SK-N-MC (cell line): ENCODE data around the gene MPHOSPH9.
"Not testable (repeated sequence)": the region's sequence is repeated elsewhere in the genome, so short reads cannot be mapped to it uniquely, and the experiment has no call there.

Experiments used
- DNase-seq: peaks from one replicate; pipeline ENCODE4 v3.0.0-alpha.2; 2011; ENCODE audit warnings: low read depth, low spot score
- H3K27ac ChIP-seq: fragments of 200-600 bp; sonication (generic); 2 replicates; pipeline ENCODE4 v1.5.1; 2016; ENCODE audit warnings: mixed run types
- H3K36me3 ChIP-seq: fragments of 200-600 bp; sonication (generic); 2 replicates; pipeline ENCODE4 v1.6.1; 2017; ENCODE audit warnings: antibody characterized with exemption, low read length, mixed read lengths; ENCODE audit not compliant: insufficient read depth
- H3K4me3 ChIP-seq: fragments of 200-600 bp; sonication (generic); 2 replicates; pipeline ENCODE4 v1.5.1; 2016
- H3K9ac ChIP-seq: fragments of 200-600 bp; sonication (generic); 2 replicates; pipeline ENCODE4 v1.8.0; 2017; ENCODE audit warnings: mixed run types, mixed read lengths; ENCODE audit not compliant: insufficient read length
- H3K9me3 ChIP-seq: fragments of 200-600 bp; sonication (generic); 2 replicates; pipeline ENCODE4 v1.6.1; 2017; ENCODE audit warnings: low read depth, mild to moderate bottlenecking, antibody characterized with exemption, low read length, moderate library complexity, mixed read lengths
- EZH2 ChIP-seq: fragments of 200-600 bp; sonication (generic); IDR thresholded peaks from one replicate; pipeline ENCODE4 v1.6.1; 2017; ENCODE audit warnings: antibody characterized with exemption
- FOXP2 ChIP-seq: optimal IDR thresholded peaks from 2 replicates; pipeline ENCODE3; 2011; ENCODE audit warnings: mild to moderate bottlenecking, moderate library complexity; ENCODE audit not compliant: insufficient read depth; ENCODE audit errors: extremely low read length, control extremely low read depth
- POLR2AphosphoS5 ChIP-seq: IDR thresholded peaks from 2 replicates; pipeline ENCODE4 v1.6.1; 2012; ENCODE audit warnings: mild to moderate bottlenecking, low read depth, low read length, borderline replicate concordance

MPHOSPH9 gene

GRCh38 chr12:123263196-123263817 is 30.4 kb upstream of the MPHOSPH9 start:
- peaks cover 38% of the 10 kb centered on the region for H3K36me3 ChIP-seq
- no peak for TF ChIP-seq EZH2

GRCh38 chr12:123261196-123261595 is 28.3 kb upstream of the MPHOSPH9 start:
- Histone ChIP-seq H3K36me3 (peaks cover 50% of the 10 kb centered on the region), H3K27ac (no peak overlapping the region), H3K9ac (no peak overlapping the region), H3K9me3 (no peaks in the 10 kb centered on the region), H3K4me3 (no peak overlapping the region)
- DNase-seq = no peak
- TF ChIP-seq FOXP2 (no peak), POLR2AphosphoS5 (no peak), EZH2 (no peak)

More at GRCh38 chr12:123263196-123263817, 30.4 kb upstream of the MPHOSPH9 start:
- Histone ChIP-seq H3K9ac (no peak overlapping the region), H3K4me3 (no peak overlapping the region), H3K27ac (no peak overlapping the region), H3K9me3 (no peaks in the 10 kb centered on the region)
- DNase-seq = no peak

GRCh38 chr12:123260081-123260480 is 27.1 kb upstream of the MPHOSPH9 start:
- Histone ChIP-seq H3K9ac (no peak overlapping the region), H3K36me3 (peaks cover 58% of the 10 kb centered on the region), H3K9me3 (no peaks in the 10 kb centered on the region), H3K4me3 (no peak overlapping the region), H3K27ac (no peak overlapping the region)
- DNase-seq = no peak
- TF ChIP-seq POLR2AphosphoS5 (no peak), EZH2 (no peak), FOXP2 (no peak)

GRCh38 chr12:123258593-123258992 is 25.7 kb upstream of the MPHOSPH9 start:
- H3K36me3 ChIP-seq = peaks cover 71% of the 10 kb centered on the region
- TF ChIP-seq FOXP2 (no peak), EZH2 (no peak), POLR2AphosphoS5 (no peak)
- no peak for DNase-seq
- H3K9me3 ChIP-seq = no peaks in the 10 kb centered on the region
- no peak overlapping the region for H3K9ac ChIP-seq
- H3K27ac ChIP-seq = no peak overlapping the region
- no peak overlapping the region for H3K4me3 ChIP-seq

GRCh38 chr12:123254853-123255446 is 22.0 kb upstream of the MPHOSPH9 start:
- Histone ChIP-seq H3K27ac (no peak overlapping the region), H3K9ac (no peak overlapping the region), H3K9me3 (no peaks in the 10 kb centered on the region), H3K4me3 (no peak overlapping the region), H3K36me3 (peaks cover 52% of the 10 kb centered on the region)
- TF ChIP-seq FOXP2 = no peak
- no peak for TF ChIP-seq POLR2AphosphoS5
- no peak for TF ChIP-seq EZH2
- DNase-seq = no peak

- H3K27ac ChIP-seq = no peak overlapping the region
These were observed 20.9 kb upstream of the MPHOSPH9 start for GRCh38 chr12:123253641-123254459.

GRCh38 chr12:123252365-123252764 is 19.4 kb upstream of the MPHOSPH9 start:
- not testable (repeated sequence) for H3K27ac ChIP-seq, DNase-seq, H3K9me3 ChIP-seq, H3K4me3 ChIP-seq, H3K9ac ChIP-seq
- H3K36me3 ChIP-seq = peaks cover 43% of the 10 kb centered on the region

More at GRCh38 chr12:123253641-123254459, 20.9 kb upstream of the MPHOSPH9 start:
- Histone ChIP-seq H3K36me3 (peaks cover 45% of the 10 kb centered on the region), H3K4me3 (no peak overlapping the region), H3K9ac (no peak overlapping the region), H3K9me3 (no peaks in the 10 kb centered on the region)
- no peak for TF ChIP-seq EZH2
- TF ChIP-seq POLR2AphosphoS5 = no peak; the same call in 1 of the 2 replicates
- TF ChIP-seq FOXP2 = no peak
- no peak for DNase-seq

GRCh38 chr12:123251403-123252076 is 18.6 kb upstream of the MPHOSPH9 start:
- Histone ChIP-seq H3K4me3 (no peak overlapping the region), H3K9me3 (no peaks in the 10 kb centered on the region), H3K9ac (peak overlapping the region; percentile 32), H3K27ac (peak overlapping the region; percentile 77), H3K36me3 (peaks cover 37% of the 10 kb centered on the region)
- TF ChIP-seq EZH2 (no peak), FOXP2 (no peak), POLR2AphosphoS5 (no peak)
- no peak for DNase-seq
